NT2/D1 (cell line): ENCODE measurements around the gene LRSAM1.

ENCODE experiments used
- DNase-seq: peaks from one replicate; pipeline ENCODE4 v3.0.0-alpha.2; 2011; ENCODE audit warnings: low read depth, low spot score
- H3K27me3 ChIP-seq: 2 replicates; pipeline ENCODE4 v1.6.0; 2011; ENCODE audit warnings: mild to moderate bottlenecking; ENCODE audit not compliant: insufficient read length, insufficient read depth
- H3K36me3 ChIP-seq: 2 replicates; pipeline ENCODE4 v1.6.1; 2011; ENCODE audit warnings: mild to moderate bottlenecking, low read length, mixed read lengths; ENCODE audit not compliant: insufficient read depth, insufficient read length
- H3K4me1 ChIP-seq: 2 replicates; pipeline ENCODE4 v1.5.1; 2011; ENCODE audit not compliant: insufficient read depth, insufficient read length
- H3K4me3 ChIP-seq: 2 replicates; pipeline ENCODE4 v1.5.1; 2011; ENCODE audit warnings: low read depth; ENCODE audit not compliant: insufficient read length
- H3K9ac ChIP-seq: 2 replicates; pipeline ENCODE4 v1.6.0; 2011; ENCODE audit warnings: low read depth; ENCODE audit not compliant: insufficient read length
- H3K9me3 ChIP-seq: 2 replicates; pipeline ENCODE4 v1.5.1; 2011; ENCODE audit warnings: mild to moderate bottlenecking, low read length; ENCODE audit not compliant: insufficient read depth
- SUZ12 ChIP-seq: IDR thresholded peaks from 2 replicates; pipeline ENCODE4 v1.6.1; 2011; ENCODE audit not compliant: insufficient read length, insufficient read depth; ENCODE audit errors: extremely low read depth
- YY1 ChIP-seq: IDR thresholded peaks from 2 replicates; pipeline ENCODE4 v1.6.1; 2011; ENCODE audit not compliant: insufficient read length, insufficient read depth
- ZNF274 ChIP-seq: IDR thresholded peaks from 2 replicates; pipeline ENCODE4 v1.6.1; 2011; ENCODE audit warnings: mild to moderate bottlenecking, low read depth, low read length

Gene LRSAM1

GRCh38 chr9:127526655-127527559, 75.6 kb downstream of the LRSAM1 start:
- Histone ChIP-seq H3K4me1 (peaks cover 52% of the 10 kb centered on the region), H3K36me3 (peaks cover 82% of the 10 kb centered on the region), H3K27me3 (no peaks in the 10 kb centered on the region), H3K4me3 (no peak overlapping the region), H3K9ac (peak overlapping the region; percentile 4), H3K9me3 (peaks cover 53% of the 10 kb centered on the region)
- no peak for TF ChIP-seq SUZ12
- no peak for TF ChIP-seq ZNF274
- TF ChIP-seq YY1, result no peak
- no peak for DNase-seq

- no peak for TF ChIP-seq SUZ12
- no peak for TF ChIP-seq ZNF274
- Histone ChIP-seq H3K27me3 (no peaks in the 10 kb centered on the region), H3K36me3 (peaks cover 80% of the 10 kb centered on the region), H3K9ac (peak overlapping the region; percentile 21), H3K4me3 (no peak overlapping the region), H3K9me3 (peaks cover 46% of the 10 kb centered on the region), H3K4me1 (peaks cover 48% of the 10 kb centered on the region)
- DNase-seq, result no peak
Measured at GRCh38 chr9:127527560-127528268, 76.4 kb downstream of the LRSAM1 start.

DNA sequence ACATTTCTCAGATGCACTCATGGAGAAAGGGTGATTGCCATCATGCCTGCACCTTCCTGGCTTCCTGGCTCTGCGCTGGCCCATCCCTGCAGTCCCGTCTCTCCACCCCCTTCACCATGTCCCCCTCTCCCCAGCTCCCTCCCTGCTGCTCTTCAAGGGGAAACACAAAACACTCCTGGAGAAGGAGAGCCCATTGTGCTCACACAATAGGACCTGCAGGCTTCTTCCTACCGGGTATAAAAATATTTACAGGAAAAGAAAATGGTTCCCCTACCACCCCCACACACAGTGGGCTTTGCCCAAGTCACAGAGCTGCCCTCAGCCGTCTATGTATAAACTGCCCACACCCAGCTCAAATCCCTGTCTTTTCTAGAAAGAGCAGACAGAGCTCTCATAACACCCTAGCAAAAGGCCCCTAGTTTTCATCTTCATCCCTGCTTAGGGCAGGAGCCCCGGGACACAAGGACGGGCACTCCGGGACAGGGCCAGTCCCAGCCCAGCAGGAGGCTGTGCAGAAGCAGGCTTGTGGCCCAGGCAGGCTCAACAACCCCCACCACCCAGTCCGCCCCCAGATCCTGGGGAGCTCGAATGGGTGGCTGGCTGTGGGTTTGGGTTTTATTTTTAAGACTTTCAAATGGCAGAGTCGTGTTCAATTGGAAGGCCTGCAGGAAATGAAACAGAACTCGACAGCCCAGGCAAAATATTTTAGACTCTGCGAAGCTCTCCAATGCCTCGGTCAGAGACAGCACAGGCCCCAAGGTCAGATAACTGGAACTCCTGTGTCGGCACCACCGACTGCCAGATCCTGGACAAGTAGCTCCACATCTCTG, 77.3 kb downstream of the LRSAM1 start:
- Histone ChIP-seq H3K4me3 (no peak overlapping the region), H3K9ac (peak overlapping the region; percentile 23), H3K4me1 (peaks cover 46% of the 10 kb centered on the region), H3K9me3 (peaks cover 37% of the 10 kb centered on the region), H3K36me3 (peaks cover 72% of the 10 kb centered on the region), H3K27me3 (no peaks in the 10 kb centered on the region)
- DNase-seq, result no peak
- TF ChIP-seq YY1 (no peak), ZNF274 (no peak), SUZ12 (no peak)

- DNase-seq, result no peak
- Histone ChIP-seq H3K9ac (no peak overlapping the region), H3K9me3 (peaks cover 27% of the 10 kb centered on the region), H3K4me3 (no peak overlapping the region), H3K36me3 (peaks cover 73% of the 10 kb centered on the region), H3K27me3 (no peaks in the 10 kb centered on the region), H3K4me1 (peaks cover 37% of the 10 kb centered on the region)
- no peak for TF ChIP-seq SUZ12
- no peak for TF ChIP-seq YY1
- no peak for TF ChIP-seq ZNF274
Measured at GRCh38 chr9:127529671-127530070, 78.4 kb downstream of the LRSAM1 start.

DNA sequence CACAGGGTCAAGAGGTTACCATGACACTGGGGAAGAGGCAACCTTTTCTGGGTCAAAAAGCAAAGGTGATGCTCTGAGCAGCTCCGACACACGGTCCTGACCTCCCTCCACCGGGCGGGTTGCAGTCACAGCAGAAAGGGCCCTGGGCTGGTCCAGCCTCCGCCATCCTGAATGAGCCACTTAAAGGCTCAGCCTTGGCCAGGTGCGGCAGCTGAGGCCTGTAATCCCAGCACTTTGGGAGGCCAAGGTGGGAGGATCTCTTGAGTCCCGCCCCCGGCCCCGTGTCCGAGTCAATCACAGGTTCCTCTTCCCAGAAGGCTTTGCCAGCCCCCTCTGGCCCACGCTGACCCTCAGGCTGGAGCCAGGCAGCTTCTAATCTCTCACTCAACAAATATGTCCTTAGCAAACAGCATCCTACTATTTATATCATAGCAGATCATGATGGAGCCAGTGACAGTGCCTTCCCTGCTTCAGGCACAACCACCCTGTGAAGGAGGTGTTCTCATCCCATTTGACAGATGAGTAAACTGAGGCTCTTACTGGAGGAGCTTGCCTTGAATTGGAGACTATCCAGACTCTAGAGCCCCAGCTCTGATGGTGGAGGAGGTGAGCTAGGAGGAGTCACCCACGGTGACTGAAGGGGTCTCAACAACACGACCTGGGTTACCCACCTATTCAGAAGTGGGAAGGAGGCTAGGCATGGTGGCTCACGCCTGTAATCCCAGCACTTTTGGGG, 79.1 kb downstream of the LRSAM1 start:
- TF ChIP-seq YY1 (no peak), ZNF274 (no peak), SUZ12 (no peak)
- Histone ChIP-seq H3K9me3 (peaks cover 20% of the 10 kb centered on the region), H3K27me3 (no peaks in the 10 kb centered on the region), H3K4me1 (peaks cover 33% of the 10 kb centered on the region), H3K9ac (no peak overlapping the region), H3K36me3 (peaks cover 73% of the 10 kb centered on the region), H3K4me3 (no peak overlapping the region)
- no peak for DNase-seq

- Histone ChIP-seq H3K27me3 (no peaks in the 10 kb centered on the region), H3K9me3 (peaks cover 7% of the 10 kb centered on the region; the same call in 1 of the 2 replicates), H3K4me1 (peaks cover 45% of the 10 kb centered on the region), H3K4me3 (no peak overlapping the region), H3K9ac (no peak overlapping the region), H3K36me3 (peaks cover 75% of the 10 kb centered on the region)
- no peak for DNase-seq
- TF ChIP-seq ZNF274 (no peak), YY1 (no peak), SUZ12 (no peak)
Measured at GRCh38 chr9:127531676-127532075, 80.4 kb downstream of the LRSAM1 start.
